Subcutaneous adipose tissue (tissue), 4 donors: Measurements from ENCODE around the gene IL1R1. TPM values are rescaled to one million over a fixed set of nuclear protein-coding genes. Genes with fewer than 3 reads are reported as not detected.

ENCODE experiments used
- CTCF ChIP-seq: fragments of 450-650 bp; IDR thresholded peaks from one replicate; pipeline ENCODE4 v1.5.1; 2016; ENCODE audit warnings: low read depth, mild to moderate bottlenecking, control low read depth, antibody characterized with exemption, moderate library complexity
- total RNA-seq, 4 donors: library from RNA; depleted of rRNA; stranded (reverse); fragments of >200 nt; gene quantifications; one replicate each; pipeline ENCODE4 v1.1.0, GENCODE V29; 2016

The IL1R1 gene
- total RNA-seq, 4 donors from 2014 or later, result 159 to 381 (median 193) TPM

DNA sequence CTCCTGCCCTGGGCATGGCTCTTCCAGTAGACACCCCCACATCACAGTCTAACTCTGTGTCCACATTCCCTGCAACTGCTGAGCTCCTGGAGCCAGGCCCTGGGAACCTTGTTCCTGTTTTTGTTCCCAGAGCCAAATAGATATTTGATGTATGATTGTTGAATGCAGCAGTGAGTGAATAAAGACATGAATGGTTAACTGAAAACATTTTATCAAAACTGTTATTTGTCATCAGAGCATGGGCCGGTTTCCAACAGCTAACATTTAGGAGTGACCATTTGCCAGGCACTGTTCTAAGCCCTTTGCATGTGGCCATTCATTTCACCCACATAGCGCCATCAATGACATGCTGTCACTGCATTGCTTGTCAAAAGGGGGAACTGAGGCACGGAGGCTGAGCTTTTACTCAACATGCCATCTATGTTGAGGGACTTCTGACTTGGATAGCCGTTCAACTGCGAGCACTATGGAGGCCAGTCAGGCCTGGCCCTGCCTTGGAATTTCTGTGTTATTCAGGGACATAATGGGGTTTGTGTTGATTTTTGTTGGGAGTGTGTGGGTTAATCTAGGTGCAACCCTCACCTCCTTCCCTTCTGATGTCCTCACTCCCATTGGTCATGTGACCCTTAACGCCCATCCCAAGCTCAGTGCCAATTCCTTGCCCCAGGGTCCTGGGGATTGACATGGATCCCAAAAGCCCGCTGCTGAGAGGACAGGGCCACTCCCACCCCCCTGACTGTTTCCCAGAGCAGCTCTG, 12.6 kb downstream of the IL1R1 start:
- no peak for TF ChIP-seq CTCF

- no peak for TF ChIP-seq CTCF
Measured at GRCh38 chr2:102155703-102156515, 13.4 kb downstream of the IL1R1 start.

- no peak for TF ChIP-seq CTCF
Measured at GRCh38 chr2:102158011-102158755, 15.6 kb downstream of the IL1R1 start.

GRCh38 chr2:102159295-102159694, 16.7 kb downstream of the IL1R1 start:
- no peak for TF ChIP-seq CTCF

GRCh38 chr2:102166189-102166845, 23.8 kb downstream of the IL1R1 start:
- TF ChIP-seq CTCF, result no peak

GRCh38 chr2:102168026-102168771, 25.7 kb downstream of the IL1R1 start:
- TF ChIP-seq CTCF, result no peak
